A549 (cell line): ENCODE results near the gene CACNA1C. TPM values are rescaled to one million over a fixed set of nuclear protein-coding genes. Genes with fewer than 3 reads are reported as not detected.

Experiments used
- ATAC-seq, 2 experiments: fragments of 200-7000 bp in 1 of 2; fragments of >200 bp in 1 of 2; cut with Nextera tagmentation in 1 of 2; cut with Tn5 transposase in 1 of 2; 3 replicates each; pipeline versions ENCODE4 v1.8.0 to v1.9.1; 2018 to 2020; ENCODE audit warnings: mild to moderate bottlenecking in 1 of 2, moderate library complexity in 1 of 2
- CTCF ChIA-PET: fragments of 300-600 bp; sonication (Branson Sonifier 250); formaldehyde crosslinking; extraction: SDS; loops from one replicate; lab custom pipeline; 2021; ENCODE audit warnings: antibody characterized with exemption, inconsistent platforms; lab: Yijun Ruan, JAX
- POLR2A ChIA-PET: fragments of 350-600 bp; formaldehyde crosslinking; extraction: SDS; loops from one replicate; lab custom pipeline; 2021; ENCODE audit warnings: antibody characterized with exemption, inconsistent platforms; lab: Yijun Ruan, JAX
- DNase-seq, 2 experiments: peaks; one replicate each; pipeline versions ENCODE4 v3.0.0 to v3.0.0-alpha.2; 2011 to 2016; ENCODE audit warnings: low read depth in 1 of 2, low spot score in 1 of 2
- FAIRE-seq: peaks from 2 replicates; lab custom pipeline; 2011; peaks lifted over from hg19 to GRCh38; lab: Jason Lieb, UNC
- H3K27ac ChIP-seq, 2 experiments: fragments of >200 bp; sonication (Bioruptor Twin); formaldehyde crosslinking; 3 replicates each; pipeline ENCODE4 v1.5.1; 2016 to 2017
- H3K4me1 ChIP-seq: fragments of >200 bp; sonication (Bioruptor Twin); formaldehyde crosslinking; 3 replicates; pipeline ENCODE4 v1.6.1; 2016
- H3K4me2 ChIP-seq: fragments of >200 bp; sonication (Bioruptor Twin); formaldehyde crosslinking; 3 replicates; pipeline ENCODE4 v1.6.1; 2016
- H3K4me3 ChIP-seq: fragments of >200 bp; sonication (Bioruptor Twin); formaldehyde crosslinking; 3 replicates; pipeline ENCODE4 v1.5.1; 2016
- H3K9me3 ChIP-seq: fragments of >200 bp; sonication (Bioruptor Twin); formaldehyde crosslinking; 3 replicates; pipeline ENCODE4 v1.6.1; 2016
- CBX8 ChIP-seq: fragments of 200-600 bp; sonication (generic); IDR thresholded peaks from 2 replicates; pipeline ENCODE4 v1.6.1; 2016
- CEBPB ChIP-seq, 2 experiments: fragments of >200 bp in 1 of 2; sonication (Bioruptor Twin) in 1 of 2; formaldehyde crosslinking in 1 of 2; IDR thresholded peaks; 2 replicates each; pipeline ENCODE4 v1.6.1; 2012 to 2016
- CHD2 ChIP-seq: fragments of 150-350 bp; IDR thresholded peaks from 2 replicates; pipeline ENCODE4 v1.6.1; 2014; ENCODE audit warnings: low read length; ENCODE audit not compliant: partially characterized antibody
- CHD4 ChIP-seq: fragments of 200-600 bp; sonication (generic); IDR thresholded peaks from 2 replicates; pipeline ENCODE4 v1.6.1; 2016; ENCODE audit warnings: antibody characterized with exemption, mild to moderate bottlenecking, borderline replicate concordance
- E2F6 ChIP-seq: IDR thresholded peaks from 2 replicates; pipeline ENCODE4 v1.6.1; 2012; ENCODE audit warnings: low read depth, borderline replicate concordance
- EHF ChIP-seq: fragments of 250-450 bp; sonication (Bioruptor Pico); IDR thresholded peaks from 2 replicates; pipeline ENCODE4 v1.5.0; 2020; ENCODE audit warnings: mild to moderate bottlenecking
- ELK1 ChIP-seq: fragments of 150-350 bp; IDR thresholded peaks from 2 replicates; pipeline ENCODE4 v1.6.1; 2014; ENCODE audit warnings: low read depth, mild to moderate bottlenecking, low read length
- EP300 ChIP-seq, 2 experiments: fragments of >200 bp; sonication (Bioruptor Twin); formaldehyde crosslinking; IDR thresholded peaks; 2 replicates in 1 of 2; 3 replicates in 1 of 2; pipeline ENCODE4 v1.6.1; 2016 to 2017
- ESRRA ChIP-seq: fragments of 150-350 bp; IDR thresholded peaks from 2 replicates; pipeline ENCODE4 v1.6.1; 2014; ENCODE audit warnings: mild to moderate bottlenecking, low read length, borderline replicate concordance
- FOSB ChIP-seq: fragments of 250-450 bp; sonication (Bioruptor Pico); IDR thresholded peaks from 2 replicates; pipeline ENCODE4 v1.5.0; 2020; ENCODE audit warnings: mild to moderate bottlenecking, moderate library complexity
- FOXS1 ChIP-seq: fragments of 250-450 bp; sonication (Bioruptor Pico); IDR thresholded peaks from 2 replicates; pipeline ENCODE4 v1.5.0; 2020; ENCODE audit warnings: mild to moderate bottlenecking, moderate library complexity
- HMGXB4 ChIP-seq: fragments of 250-450 bp; sonication (Bioruptor Pico); IDR thresholded peaks from 2 replicates; pipeline ENCODE4 v1.5.0; 2021; ENCODE audit warnings: mild to moderate bottlenecking, moderate library complexity, borderline replicate concordance
- HOXA7 ChIP-seq: fragments of 250-450 bp; sonication (Bioruptor Pico); IDR thresholded peaks from 2 replicates; pipeline ENCODE4 v1.5.0; 2020; ENCODE audit warnings: mild to moderate bottlenecking, moderate library complexity
- HOXB5 ChIP-seq: fragments of 250-450 bp; sonication (Bioruptor Pico); IDR thresholded peaks from 2 replicates; pipeline ENCODE4 v1.5.0; 2020; ENCODE audit warnings: mild to moderate bottlenecking, moderate library complexity
- KDM1A ChIP-seq: fragments of 200-600 bp; sonication (generic); IDR thresholded peaks from 2 replicates; pipeline ENCODE4 v1.6.1; 2016; ENCODE audit warnings: low read depth, mild to moderate bottlenecking
- KDM5A ChIP-seq: fragments of 200-600 bp; sonication (generic); IDR thresholded peaks from 2 replicates; pipeline ENCODE4 v1.6.1; 2016; ENCODE audit warnings: antibody characterized with exemption, mild to moderate bottlenecking
- NFE2L2 ChIP-seq: fragments of 150-350 bp; conservative IDR thresholded peaks from 2 replicates; pipeline ENCODE4 v1.6.1; 2014; ENCODE audit warnings: low read length
- NPAS2 ChIP-seq: fragments of 250-450 bp; sonication (Bioruptor Pico); IDR thresholded peaks from 2 replicates; pipeline ENCODE4 v1.8.0; 2022; ENCODE audit warnings: mild to moderate bottlenecking, moderate library complexity, borderline replicate concordance
- PHF8 ChIP-seq: fragments of 200-600 bp; sonication (generic); IDR thresholded peaks from 2 replicates; pipeline ENCODE4 v1.6.1; 2016; ENCODE audit warnings: low read depth, mild to moderate bottlenecking, antibody characterized with exemption, moderate library complexity, borderline replicate concordance
- RARB ChIP-seq: fragments of 250-450 bp; sonication (Bioruptor Pico); IDR thresholded peaks from 2 replicates; pipeline ENCODE4 v1.8.0; 2021; ENCODE audit warnings: mild to moderate bottlenecking, moderate library complexity
- RCOR1 ChIP-seq: fragments of 150-350 bp; IDR thresholded peaks from 2 replicates; pipeline ENCODE4 v1.6.1; 2014; ENCODE audit warnings: antibody characterized with exemption, low read length, low read depth
- SMC3 ChIP-seq: fragments of >200 bp; sonication (Bioruptor Twin); formaldehyde crosslinking; IDR thresholded peaks from 3 replicates; pipeline ENCODE4 v1.6.1; 2018; ENCODE audit warnings: inconsistent platforms
- TFCP2L1 ChIP-seq: fragments of 250-450 bp; sonication (Bioruptor Pico); IDR thresholded peaks from 2 replicates; pipeline ENCODE4 v1.5.0; 2021; ENCODE audit warnings: mild to moderate bottlenecking
- USF2 ChIP-seq: fragments of 450-650 bp; IDR thresholded peaks from 2 replicates; pipeline ENCODE4 v1.6.1; 2014; ENCODE audit warnings: antibody characterized with exemption
- ZC3H11A ChIP-seq: fragments of 450-650 bp; IDR thresholded peaks from 2 replicates; pipeline ENCODE4 v1.6.1; 2014; ENCODE audit warnings: antibody characterized with exemption, mild to moderate bottlenecking
- ZSCAN20 ChIP-seq: fragments of 250-450 bp; sonication (Bioruptor Pico); IDR thresholded peaks from 2 replicates; pipeline ENCODE4 v1.8.0; 2022; ENCODE audit warnings: mild to moderate bottlenecking, moderate library complexity
- WGBS: methylation state at CpG from one replicate; pipeline ENCODE4 v1.1.6; 2017; ENCODE audit errors: missing lambda C conversion rate; 5-methylcytosine and 5-hydroxymethylcytosine counted together
- polyA plus RNA-seq, 4 experiments: library from polyadenylated mRNA; depleted of rRNA in 3 of 4; stranded (reverse); fragments of >200 nt; fragmentation: RNase III in 1 of 4; extraction: RNeasy Plus Mini Kit Qiagen cat#74134 plus additional on column Dnase treatment in 1 of 4; gene quantifications; 2 replicates in 3 of 4; 3 replicates in 1 of 4; pipeline ENCODE4 v1.2.3, GENCODE V29; 2011 to 2017

Gene CACNA1C
- polyA plus RNA-seq, 2 of the 4 experiments (the other 2 are of a cell fraction), result not detected

- FAIRE-seq (no peak), DNase-seq (no peak), ATAC-seq (no peak)
- TF ChIP-seq RCOR1, result no peak
- TF ChIP-seq CBX8, result no peak
- TF ChIP-seq PHF8, result no peak
- no peak for TF ChIP-seq ESRRA
- no peak for TF ChIP-seq CEBPB (IDR thresholded peaks at IDR 0.05)
- TF ChIP-seq EHF, result no peak
- no peak for TF ChIP-seq KDM5A
- no peak overlapping the region for H3K27ac ChIP-seq
- POLR2A ChIA-PET, result no interaction called here
- 6% methylated on average over 10 of the region's 10 CpGs for WGBS
- no peak overlapping the region for H3K4me2 ChIP-seq
- H3K9me3 ChIP-seq, result no peaks in the 10 kb centered on the region
- CTCF ChIA-PET, result no interaction called here
- no peaks in the 10 kb centered on the region for H3K4me1 ChIP-seq
- H3K4me3 ChIP-seq, result no peak overlapping the region
Measured at GRCh38 chr12:2465681-2466080, 412.9 kb downstream of the CACNA1C start.

- FAIRE-seq, result no peak
- Histone ChIP-seq H3K9me3 (no peaks in the 10 kb centered on the region), H3K27ac (no peak overlapping the region), H3K4me1 (no peaks in the 10 kb centered on the region), H3K4me3 (no peak overlapping the region)
- CTCF ChIA-PET, result no interaction called here
- TF ChIP-seq HMGXB4 (CRISPR knock-in tag) (no peak), NFE2L2 (no peak), HOXB5 (no peak), USF2 (no peak), RARB (CRISPR knock-in tag) (no peak), NPAS2 (no peak), SMC3 (no peak), ESRRA (no peak), TFCP2L1 (CRISPR knock-in tag) (no peak), CBX8 (no peak), E2F6 (no peak), CHD2 (no peak), ZC3H11A (no peak), FOXS1 (CRISPR knock-in tag) (no peak), FOSB (CRISPR knock-in tag) (no peak), CHD4 (no peak)
- TF ChIP-seq, all 56 proteins: peak for 0
- WGBS, result 12% methylated on average over 3 of the region's 3 CpGs
- DNase-seq (no peak), ATAC-seq (no peak)
- POLR2A ChIA-PET, result no interaction called here
- no peak overlapping the region for H3K4me2 ChIP-seq
Measured at GRCh38 chr12:2466211-2466610, 413.4 kb downstream of the CACNA1C start.

GRCh38 chr12:2467447-2468195 lies 414.8 kb downstream of the CACNA1C start:
- Histone ChIP-seq H3K4me2 (no peak overlapping the region), H3K4me1 (no peaks in the 10 kb centered on the region), H3K27ac (no peak overlapping the region), H3K9me3 (no peaks in the 10 kb centered on the region), H3K4me3 (no peak overlapping the region)
- 28% methylated on average over 14 of the region's 17 CpGs for WGBS
- FAIRE-seq (no peak), DNase-seq (no peak), ATAC-seq (no peak)
- ChIA-PET CTCF (interaction anchor here (1.3 kb wide), 1 partner anchor 116 kb away, joined by 3 read pairs; no protein-coding TSS in a partner anchor), POLR2A (no interaction called here)
- no peak for TF ChIP-seq EP300 (IDR thresholded peaks at IDR 0.05)
- no peak for TF ChIP-seq ZSCAN20 (CRISPR knock-in tag)
- no peak for TF ChIP-seq HOXB5
- TF ChIP-seq HOXA7 (CRISPR knock-in tag), result no peak
- no peak for TF ChIP-seq KDM1A
- no peak for TF ChIP-seq ZC3H11A
- TF ChIP-seq RCOR1, result no peak
- TF ChIP-seq ELK1, result no peak
